ENCODE data around the gene DHX58.

The DHX58 gene

DNA sequence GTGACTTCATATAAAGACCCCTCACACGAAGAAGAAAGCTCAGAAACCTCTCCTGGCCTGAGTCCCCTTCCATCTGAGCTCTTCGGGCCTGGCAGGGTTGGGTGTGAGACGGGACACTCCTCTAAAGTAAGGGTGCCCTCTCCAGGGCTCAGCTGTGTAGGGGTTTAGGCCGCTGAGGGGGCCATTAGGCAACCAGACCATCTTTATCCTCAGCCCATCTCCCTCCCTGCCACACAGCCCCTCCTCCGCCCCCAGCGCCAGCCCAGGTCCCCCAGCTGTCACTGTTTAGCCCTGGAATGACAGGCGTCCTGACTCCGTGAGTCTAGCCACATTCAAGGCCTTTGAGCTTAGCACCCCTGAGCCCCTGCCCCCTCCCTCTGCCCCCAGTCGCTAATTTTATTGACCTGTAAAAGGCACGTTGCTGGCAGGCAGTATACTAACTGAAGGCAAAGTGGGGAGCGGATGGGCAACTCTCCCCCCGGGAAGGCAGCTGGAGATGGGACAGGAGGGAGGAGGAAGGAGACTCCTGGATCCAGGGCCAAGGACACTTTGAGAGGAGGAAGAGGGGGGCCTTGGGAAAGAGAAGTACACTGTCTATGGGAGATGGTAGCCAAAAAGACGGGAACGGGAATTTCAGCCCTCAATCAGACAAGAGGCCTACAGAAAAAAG, 13.6 kb downstream of the DHX58 start:
- H2AK5ac ChIP-seq (ENCODE audit: low read length): no peak overlapping the region

GRCh38 chr17:42097691-42098631, 14.6 kb downstream of the DHX58 start, which contains the start of gene ZNF385C:
Gene ZNF385C (minus strand): TSS chr17:42098473. CDS start chr17:42063056, 35,417 bp downstream.
- H3K23ac ChIP-seq (ENCODE audit: low read length): no peak within 1 kb of the TSS
- H4K12ac ChIP-seq (ENCODE audit: low read depth, low read length): no peak within 1 kb of the TSS
- DNase-seq: peak in 1 of 2 donors; percentile 40
- H3K79me1 ChIP-seq (ENCODE audit: low read length): no peaks in the 10 kb centered on the region
- no peak within 1 kb of the TSS for H3K4me3 ChIP-seq (ENCODE audit: low read depth, low read length)
- no peak within 1 kb of the TSS for H2AK5ac ChIP-seq (ENCODE audit: low read length)
- H3K14ac ChIP-seq (ENCODE audit: low read length): no peak within 1 kb of the TSS
- no peak within 1 kb of the TSS for H3K4ac ChIP-seq (ENCODE audit: low read depth, low read length)
- no peak within 1 kb of the TSS for H2BK120ac ChIP-seq (ENCODE audit: insufficient read depth, low read length, poor library complexity)
- H4K8ac ChIP-seq (ENCODE audit: low read depth, low read length): no peak within 1 kb of the TSS
- H3K4me1 ChIP-seq (ENCODE audit: control insufficient read depth in 1 of 2, insufficient read depth in 2 of 2, low read length in 2 of 2): peaks cover 0 to 2% of the 10 kb centered on the region in 2 experiments
- H3K36me3 ChIP-seq (ENCODE audit: control insufficient read depth in 1 of 2, insufficient read depth in 2 of 2, low read length in 2 of 2): no peaks in the 10 kb centered on the region
- H2BK12ac ChIP-seq (ENCODE audit: low read length): no peak within 1 kb of the TSS
- no peaks in the 10 kb centered on the region for H3K79me2 ChIP-seq (ENCODE audit: control insufficient read depth, insufficient read depth, low read length, poor library complexity)
- no peak within 1 kb of the TSS for H4K91ac ChIP-seq (ENCODE audit: low read depth, low read length)
- no CpG with 5 or more reads among the region's 52 CpGs for WGBS (ENCODE audit: extremely low coverage, insufficient coverage, insufficient read length)
- H3K9ac ChIP-seq (ENCODE audit: low read length): no peak within 1 kb of the TSS
- no peak within 1 kb of the TSS for H3K27ac ChIP-seq (ENCODE audit: low read depth, low read length)
- peak within 1 kb of the TSS; percentile 38 for H3K4me2 ChIP-seq (ENCODE audit: low read length)
- H3K9me3 ChIP-seq (ENCODE audit: insufficient read depth, low read depth, low read length): peaks cover 2% of the 10 kb centered on the region
- no peak within 1 kb of the TSS for H2BK5ac ChIP-seq (ENCODE audit: low read depth, low read length, poor library complexity)
- peaks cover 15% of the 10 kb centered on the region for H3K27me3 ChIP-seq (ENCODE audit: insufficient read depth, low read length)
- H2AFZ ChIP-seq (ENCODE audit: insufficient read depth, low read length, poor library complexity): no peak within 1 kb of the TSS
- no peak within 1 kb of the TSS for H3K18ac ChIP-seq (ENCODE audit: low read length)

More for the DNA sequence above, 13.6 kb downstream of the DHX58 start:
- Histone ChIP-seq H3K14ac (ENCODE audit: low read length) (no peak overlapping the region), H3K27me3 (ENCODE audit: insufficient read depth, low read length) (peaks cover 15% of the 10 kb centered on the region), H4K12ac (ENCODE audit: low read depth, low read length) (no peak overlapping the region), H3K4ac (ENCODE audit: low read depth, low read length) (no peak overlapping the region), H3K4me3 (ENCODE audit: low read depth, low read length) (no peak overlapping the region), H2BK120ac (ENCODE audit: insufficient read depth, low read length, poor library complexity) (no peak overlapping the region), H4K91ac (ENCODE audit: low read depth, low read length) (no peak overlapping the region), H3K23ac (ENCODE audit: low read length) (no peak overlapping the region), H3K9ac (ENCODE audit: low read length) (no peak overlapping the region), H2BK12ac (ENCODE audit: low read length) (no peak overlapping the region), H3K79me1 (ENCODE audit: low read length) (no peaks in the 10 kb centered on the region), H2BK5ac (ENCODE audit: low read depth, low read length, poor library complexity) (no peak overlapping the region), H2AFZ (ENCODE audit: insufficient read depth, low read length, poor library complexity) (no peak overlapping the region), H3K9me3 (ENCODE audit: insufficient read depth, low read depth, low read length) (peaks cover 2% of the 10 kb centered on the region), H3K79me2 (ENCODE audit: control insufficient read depth, insufficient read depth, low read length, poor library complexity) (no peaks in the 10 kb centered on the region), H4K8ac (ENCODE audit: low read depth, low read length) (no peak overlapping the region), H3K18ac (ENCODE audit: low read length) (no peak overlapping the region), H3K36me3 (ENCODE audit: control insufficient read depth in 1 of 2, insufficient read depth in 2 of 2, low read length in 2 of 2) (no peaks in the 10 kb centered on the region), H3K27ac (ENCODE audit: low read depth, low read length) (no peak overlapping the region), H3K4me2 (ENCODE audit: low read length) (no peak overlapping the region), H3K4me1 (ENCODE audit: control insufficient read depth in 1 of 2, insufficient read depth in 2 of 2, low read length in 2 of 2) (peaks cover 0 to 2% of the 10 kb centered on the region in 2 experiments)
- WGBS (ENCODE audit: extremely low coverage, insufficient coverage, insufficient read length): no CpG with 5 or more reads among the region's 14 CpGs
- no peak for DNase-seq

DNA sequence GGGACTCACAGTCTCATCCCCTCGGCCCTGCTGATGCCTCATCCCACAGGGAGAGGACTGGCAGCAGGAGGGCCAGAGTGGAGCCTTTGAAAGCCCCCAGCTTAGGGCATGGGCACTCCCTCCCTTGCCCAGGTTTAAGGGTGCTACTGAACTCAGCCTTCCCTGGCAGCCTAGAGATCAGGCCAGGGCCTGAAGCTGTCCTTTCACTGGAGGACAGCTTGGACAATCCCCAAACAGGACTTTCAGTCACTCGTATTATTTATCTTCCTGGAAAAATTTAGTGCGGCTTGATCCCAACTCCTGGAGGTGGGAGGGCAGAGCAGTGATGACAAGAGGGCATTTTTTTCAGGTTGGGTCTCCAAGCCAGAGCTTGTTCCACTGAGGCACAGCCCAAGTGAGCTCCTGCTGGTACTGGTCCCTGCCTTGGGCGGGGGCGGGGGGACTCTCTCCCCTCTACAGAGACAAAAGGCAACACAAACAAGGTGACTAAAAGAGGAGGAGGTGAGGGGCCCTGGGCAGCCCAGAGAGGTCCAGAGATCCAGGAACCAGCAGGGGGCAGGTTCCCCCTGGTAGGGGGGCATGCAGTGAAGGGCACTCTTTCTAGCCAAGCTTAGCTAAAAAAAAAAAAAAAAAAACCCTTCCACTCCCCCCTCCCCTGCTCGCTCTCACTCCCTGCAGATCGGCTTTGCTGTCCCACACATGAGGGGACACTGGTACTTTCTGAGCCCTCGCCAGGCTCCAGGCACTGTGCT, 16.0 kb downstream of the DHX58 start:
- Histone ChIP-seq H3K18ac (ENCODE audit: low read length) (no peak overlapping the region), H3K79me1 (ENCODE audit: low read length) (no peaks in the 10 kb centered on the region), H3K4me1 (ENCODE audit: control insufficient read depth in 1 of 2, insufficient read depth in 2 of 2, low read length in 2 of 2) (peaks cover 0 to 2% of the 10 kb centered on the region in 2 experiments), H2BK12ac (ENCODE audit: low read length) (no peak overlapping the region), H3K36me3 (ENCODE audit: control insufficient read depth in 1 of 2, insufficient read depth in 2 of 2, low read length in 2 of 2) (no peaks in the 10 kb centered on the region), H3K4ac (ENCODE audit: low read depth, low read length) (no peak overlapping the region), H3K4me3 (ENCODE audit: low read depth, low read length) (no peak overlapping the region), H3K4me2 (ENCODE audit: low read length) (no peak overlapping the region), H2BK5ac (ENCODE audit: low read depth, low read length, poor library complexity) (no peak overlapping the region), H2AFZ (ENCODE audit: insufficient read depth, low read length, poor library complexity) (no peak overlapping the region), H3K27ac (ENCODE audit: low read depth, low read length) (no peak overlapping the region), H3K9me3 (ENCODE audit: insufficient read depth, low read depth, low read length) (peaks cover 2% of the 10 kb centered on the region), H2AK5ac (ENCODE audit: low read length) (no peak overlapping the region), H3K9ac (ENCODE audit: low read length) (no peak overlapping the region), H4K91ac (ENCODE audit: low read depth, low read length) (no peak overlapping the region), H2BK120ac (ENCODE audit: insufficient read depth, low read length, poor library complexity) (no peak overlapping the region), H4K12ac (ENCODE audit: low read depth, low read length) (no peak overlapping the region), H3K27me3 (ENCODE audit: insufficient read depth, low read length) (peaks cover 15% of the 10 kb centered on the region), H3K23ac (ENCODE audit: low read length) (no peak overlapping the region), H3K14ac (ENCODE audit: low read length) (no peak overlapping the region), H4K8ac (ENCODE audit: low read depth, low read length) (no peak overlapping the region), H3K79me2 (ENCODE audit: control insufficient read depth, insufficient read depth, low read length, poor library complexity) (no peaks in the 10 kb centered on the region)
- no CpG with 5 or more reads among the region's 8 CpGs for WGBS (ENCODE audit: extremely low coverage, insufficient coverage, insufficient read length)
- no peak for DNase-seq

- Histone ChIP-seq H2BK12ac (ENCODE audit: low read length) (no peak overlapping the region), H3K79me2 (ENCODE audit: control insufficient read depth, insufficient read depth, low read length, poor library complexity) (no peaks in the 10 kb centered on the region), H3K23ac (ENCODE audit: low read length) (no peak overlapping the region), H2AFZ (ENCODE audit: insufficient read depth, low read length, poor library complexity) (no peak overlapping the region), H2BK120ac (ENCODE audit: insufficient read depth, low read length, poor library complexity) (no peak overlapping the region), H4K91ac (ENCODE audit: low read depth, low read length) (no peak overlapping the region), H4K8ac (ENCODE audit: low read depth, low read length) (no peak overlapping the region), H3K4me1 (ENCODE audit: control insufficient read depth in 1 of 2, insufficient read depth in 2 of 2, low read length in 2 of 2) (peaks cover 0 to 2% of the 10 kb centered on the region in 2 experiments), H3K27ac (ENCODE audit: low read depth, low read length) (no peak overlapping the region), H2AK5ac (ENCODE audit: low read length) (no peak overlapping the region), H3K9ac (ENCODE audit: low read length) (no peak overlapping the region), H3K79me1 (ENCODE audit: low read length) (no peaks in the 10 kb centered on the region), H3K18ac (ENCODE audit: low read length) (no peak overlapping the region), H3K4me2 (ENCODE audit: low read length) (no peak overlapping the region), H3K14ac (ENCODE audit: low read length) (no peak overlapping the region), H4K12ac (ENCODE audit: low read depth, low read length) (no peak overlapping the region), H3K9me3 (ENCODE audit: insufficient read depth, low read depth, low read length) (peaks cover 2% of the 10 kb centered on the region), H3K4ac (ENCODE audit: low read depth, low read length) (no peak overlapping the region), H3K27me3 (ENCODE audit: insufficient read depth, low read length) (peaks cover 15% of the 10 kb centered on the region), H3K36me3 (ENCODE audit: control insufficient read depth in 1 of 2, insufficient read depth in 2 of 2, low read length in 2 of 2) (no peaks in the 10 kb centered on the region), H2BK5ac (ENCODE audit: low read depth, low read length, poor library complexity) (no peak overlapping the region), H3K4me3 (ENCODE audit: low read depth, low read length) (no peak overlapping the region)
- no peak for DNase-seq
- WGBS (ENCODE audit: extremely low coverage, insufficient coverage, insufficient read length): no CpG with 5 or more reads among the region's 12 CpGs
These were observed 18.0 kb downstream of the DHX58 start for GRCh38 chr17:42094375-42095069.

Measured in trophoblast cell (in vitro differentiated cells and primary cell).